ENCODE data around the gene ENGASE. TPM values are rescaled to one million over a fixed set of nuclear protein-coding genes. Genes with fewer than 3 reads are reported as not detected.

ENGASE gene
- total and polyA plus RNA-seq, 2 experiments from 2014 or later = 5.1 to 8.4 TPM

- 45 to 47% methylated on average over 26 of the region's 26 CpGs for WGBS, 2 experiments (ENCODE audit: low coverage in 1 of 2, low lambda C conversion rate in 2 of 2, missing lambda C conversion rate in 2 of 2)
- in situ Hi-C loops (cut with MboI) = no loop called here
- DNase-seq = no peak
These were observed 42.4 kb upstream of the ENGASE start for GRCh38 chr17:79031996-79032875.

GRCh38 chr17:79033046-79033616, 41.5 kb upstream of the ENGASE start:
- peaks cover 34% of the 10 kb centered on the region for H3K4me1 ChIP-seq (ENCODE audit: insufficient read depth)
- no peak for DNase-seq
- no peaks in the 10 kb centered on the region for H3K27me3 ChIP-seq (replicated peaks; ENCODE audit: insufficient read depth)
- WGBS, 2 experiments (ENCODE audit: low coverage in 1 of 2, low lambda C conversion rate in 2 of 2, missing lambda C conversion rate in 2 of 2) = 87% methylated on average over 9 of the region's 9 CpGs
- no peak for TF ChIP-seq EZH2phosphoT487 (IDR thresholded peaks at IDR 0.05; ENCODE audit: insufficient read depth, low read depth)
- no peak for TF ChIP-seq EZH2 (IDR thresholded peaks at IDR 0.05; ENCODE audit: insufficient read depth, poor library complexity, severe bottlenecking)
- peaks cover 29% of the 10 kb centered on the region for H3F3A ChIP-seq (ENCODE audit: insufficient read depth)
- H2AFZ ChIP-seq = no peak overlapping the region
- no peaks in the 10 kb centered on the region for H3K36me3 ChIP-seq (ENCODE audit: low read depth)
- no peak overlapping the region for H3K4me3 ChIP-seq
- no peak overlapping the region for H3K27ac ChIP-seq
- H3K9me2 ChIP-seq (ENCODE audit: insufficient read depth) = no peaks in the 10 kb centered on the region
- no peaks in the 10 kb centered on the region for H3K9me3 ChIP-seq (ENCODE audit: low read depth)
- no peaks in the 10 kb centered on the region for H3K79me2 ChIP-seq (ENCODE audit: insufficient read depth)
- no peaks in the 10 kb centered on the region for H4K20me1 ChIP-seq (ENCODE audit: insufficient read depth)
- in situ Hi-C loops (cut with MboI) = no loop called here
- H3K9ac ChIP-seq = no peak overlapping the region
- H3K4me2 ChIP-seq (ENCODE audit: unreplicated experiment) = no peak overlapping the region

More at GRCh38 chr17:79031996-79032875, 42.4 kb upstream of the ENGASE start:
- Histone ChIP-seq H3K36me3 (ENCODE audit: low read depth) (no peaks in the 10 kb centered on the region), H3K4me1 (ENCODE audit: insufficient read depth) (peaks cover 34% of the 10 kb centered on the region), H3F3A (ENCODE audit: insufficient read depth) (peaks cover 20% of the 10 kb centered on the region), H3K4me2 (ENCODE audit: unreplicated experiment) (no peak overlapping the region), H3K79me2 (ENCODE audit: insufficient read depth) (no peaks in the 10 kb centered on the region), H2AFZ (no peak overlapping the region), H3K9me3 (ENCODE audit: low read depth) (no peaks in the 10 kb centered on the region), H3K27me3 (replicated peaks; ENCODE audit: insufficient read depth) (no peaks in the 10 kb centered on the region), H3K9ac (no peak overlapping the region), H3K4me3 (no peak overlapping the region), H3K27ac (no peak overlapping the region), H3K9me2 (ENCODE audit: insufficient read depth) (no peaks in the 10 kb centered on the region), H4K20me1 (ENCODE audit: insufficient read depth) (no peaks in the 10 kb centered on the region)
- TF ChIP-seq EZH2 (IDR thresholded peaks at IDR 0.05; ENCODE audit: insufficient read depth, poor library complexity, severe bottlenecking) (no peak), EZH2phosphoT487 (IDR thresholded peaks at IDR 0.05; ENCODE audit: insufficient read depth, low read depth) (no peak)

- peaks cover 32% of the 10 kb centered on the region for H3F3A ChIP-seq (ENCODE audit: insufficient read depth)
- H3K79me2 ChIP-seq (ENCODE audit: insufficient read depth) = no peaks in the 10 kb centered on the region
- H3K27ac ChIP-seq = no peak overlapping the region
- no peak overlapping the region for H2AFZ ChIP-seq
- no peaks in the 10 kb centered on the region for H3K9me2 ChIP-seq (ENCODE audit: insufficient read depth)
- no peaks in the 10 kb centered on the region for H4K20me1 ChIP-seq (ENCODE audit: insufficient read depth)
- in situ Hi-C loops (cut with MboI) = no loop called here
- no peak overlapping the region for H3K4me3 ChIP-seq
- no peaks in the 10 kb centered on the region for H3K36me3 ChIP-seq (ENCODE audit: low read depth)
- no peak overlapping the region for H3K4me2 ChIP-seq (ENCODE audit: unreplicated experiment)
- H3K27me3 ChIP-seq (replicated peaks; ENCODE audit: insufficient read depth) = no peaks in the 10 kb centered on the region
- no peaks in the 10 kb centered on the region for H3K9me3 ChIP-seq (ENCODE audit: low read depth)
- no peak overlapping the region for H3K9ac ChIP-seq
- DNase-seq = no peak
- WGBS, 2 experiments (ENCODE audit: low coverage in 1 of 2, low lambda C conversion rate in 2 of 2, missing lambda C conversion rate in 2 of 2) = 49 to 57% methylated on average over 21 to 28 of the region's 28 CpGs
- H3K4me1 ChIP-seq (ENCODE audit: insufficient read depth) = peaks cover 35% of the 10 kb centered on the region
- no peak for TF ChIP-seq EZH2phosphoT487 (IDR thresholded peaks at IDR 0.05; ENCODE audit: insufficient read depth, low read depth)
- TF ChIP-seq EZH2 (IDR thresholded peaks at IDR 0.05; ENCODE audit: insufficient read depth, poor library complexity, severe bottlenecking) = no peak
These were observed 40.7 kb upstream of the ENGASE start for GRCh38 chr17:79033741-79034501.

- Histone ChIP-seq H3K4me1 (ENCODE audit: insufficient read depth) (peaks cover 38% of the 10 kb centered on the region), H3K9me3 (ENCODE audit: low read depth) (no peaks in the 10 kb centered on the region), H3K4me3 (no peak overlapping the region), H3K27me3 (replicated peaks; ENCODE audit: insufficient read depth) (no peaks in the 10 kb centered on the region), H3K9me2 (ENCODE audit: insufficient read depth) (no peaks in the 10 kb centered on the region), H4K20me1 (ENCODE audit: insufficient read depth) (no peaks in the 10 kb centered on the region), H3K9ac (no peak overlapping the region), H3K4me2 (ENCODE audit: unreplicated experiment) (no peak overlapping the region), H3K36me3 (ENCODE audit: low read depth) (no peaks in the 10 kb centered on the region), H3K79me2 (ENCODE audit: insufficient read depth) (no peaks in the 10 kb centered on the region), H3F3A (ENCODE audit: insufficient read depth) (peaks cover 32% of the 10 kb centered on the region), H2AFZ (no peak overlapping the region), H3K27ac (no peak overlapping the region)
- WGBS, 2 experiments (ENCODE audit: low coverage in 1 of 2, low lambda C conversion rate in 2 of 2, missing lambda C conversion rate in 2 of 2) = 94 to 96% methylated on average over 8 of the region's 8 CpGs
- no peak for TF ChIP-seq EZH2phosphoT487 (IDR thresholded peaks at IDR 0.05; ENCODE audit: insufficient read depth, low read depth)
- no peak for TF ChIP-seq EZH2 (IDR thresholded peaks at IDR 0.05; ENCODE audit: insufficient read depth, poor library complexity, severe bottlenecking)
- in situ Hi-C loops (cut with MboI) = no loop called here
- DNase-seq = no peak
These were observed 39.6 kb upstream of the ENGASE start for GRCh38 chr17:79034931-79035485.
